RWPE2 (cell line): ENCODE results near the gene CCDC184.
A peak's percentile ranks its signal among the peaks of the same experiment; 100 is the strongest.

Source experiments
- ATAC-seq: fragments of 200-7000 bp; cut with Tn5 transposase; 3 replicates; pipeline ENCODE4 v1.9.1; 2021; ENCODE audit warnings: low read depth
- DNase-seq: peaks from one replicate; pipeline ENCODE4 v3.0.0-alpha.2; 2020; ENCODE audit warnings: low spot score
- H3K27ac ChIP-seq: fragments of 450-650 bp; 2 replicates; pipeline ENCODE4 v1.5.1; 2017; ENCODE audit warnings: mild to moderate bottlenecking; ENCODE audit not compliant: poor library complexity, severe bottlenecking
- H3K27me3 ChIP-seq: fragments of 250-450 bp; sonication (Bioruptor Pico); 2 replicates; pipeline ENCODE4 v1.5.1; 2021; ENCODE audit warnings: mild to moderate bottlenecking, moderate library complexity; ENCODE audit not compliant: insufficient read depth, poor library complexity, severe bottlenecking
- H3K36me3 ChIP-seq: fragments of 250-450 bp; sonication (Bioruptor Pico); 2 replicates; pipeline ENCODE4 v1.5.1; 2020; ENCODE audit warnings: low read depth, mild to moderate bottlenecking, moderate library complexity
- H3K4me1 ChIP-seq: fragments of 250-450 bp; sonication (Bioruptor Pico); 2 replicates; pipeline ENCODE4 v1.5.1; 2021; ENCODE audit warnings: mild to moderate bottlenecking, moderate library complexity; ENCODE audit not compliant: insufficient read depth, poor library complexity, severe bottlenecking
- H3K4me3 ChIP-seq: fragments of 250-450 bp; sonication (Bioruptor Pico); 2 replicates; pipeline ENCODE4 v1.5.1; 2021; ENCODE audit warnings: mild to moderate bottlenecking, moderate library complexity; ENCODE audit not compliant: severe bottlenecking
- H3K9me3 ChIP-seq: fragments of 250-450 bp; sonication (Bioruptor Pico); 2 replicates; pipeline ENCODE4 v1.5.1; 2021; ENCODE audit warnings: mild to moderate bottlenecking, moderate library complexity; ENCODE audit not compliant: severe bottlenecking
- TF ChIP-seq, protein P1 (sequence below): fragments of 450-650 bp; IDR thresholded peaks from one replicate; pipeline ENCODE4 v1.5.1; 2017; ENCODE audit warnings: mild to moderate bottlenecking, moderate library complexity; ENCODE audit not compliant: poor library complexity, severe bottlenecking

The CCDC184 gene

GRCh38 chr12:48192861-48193260 lies 9.4 kb downstream of the CCDC184 start:
- no peak for ATAC-seq
- no peak for DNase-seq
- no peaks in the 10 kb centered on the region for H3K9me3 ChIP-seq
- H3K36me3 ChIP-seq, result no peaks in the 10 kb centered on the region
- no peak overlapping the region for H3K4me3 ChIP-seq
- H3K27me3 ChIP-seq, result peaks cover 5% of the 10 kb centered on the region
- H3K4me1 ChIP-seq, result peaks cover 6% of the 10 kb centered on the region
- H3K27ac ChIP-seq, result no peak overlapping the region
- TF ChIP-seq, protein P1, sequence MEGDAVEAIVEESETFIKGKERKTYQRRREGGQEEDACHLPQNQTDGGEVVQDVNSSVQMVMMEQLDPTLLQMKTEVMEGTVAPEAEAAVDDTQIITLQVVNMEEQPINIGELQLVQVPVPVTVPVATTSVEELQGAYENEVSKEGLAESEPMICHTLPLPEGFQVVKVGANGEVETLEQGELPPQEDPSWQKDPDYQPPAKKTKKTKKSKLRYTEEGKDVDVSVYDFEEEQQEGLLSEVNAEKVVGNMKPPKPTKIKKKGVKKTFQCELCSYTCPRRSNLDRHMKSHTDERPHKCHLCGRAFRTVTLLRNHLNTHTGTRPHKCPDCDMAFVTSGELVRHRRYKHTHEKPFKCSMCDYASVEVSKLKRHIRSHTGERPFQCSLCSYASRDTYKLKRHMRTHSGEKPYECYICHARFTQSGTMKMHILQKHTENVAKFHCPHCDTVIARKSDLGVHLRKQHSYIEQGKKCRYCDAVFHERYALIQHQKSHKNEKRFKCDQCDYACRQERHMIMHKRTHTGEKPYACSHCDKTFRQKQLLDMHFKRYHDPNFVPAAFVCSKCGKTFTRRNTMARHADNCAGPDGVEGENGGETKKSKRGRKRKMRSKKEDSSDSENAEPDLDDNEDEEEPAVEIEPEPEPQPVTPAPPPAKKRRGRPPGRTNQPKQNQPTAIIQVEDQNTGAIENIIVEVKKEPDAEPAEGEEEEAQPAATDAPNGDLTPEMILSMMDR, result no peak

GRCh38 chr12:48193623-48194022 lies 10.2 kb downstream of the CCDC184 start:
- no peak overlapping the region for H3K27ac ChIP-seq
- DNase-seq, result no peak
- H3K27me3 ChIP-seq, result peaks cover 5% of the 10 kb centered on the region
- no peak overlapping the region for H3K4me3 ChIP-seq
- no peaks in the 10 kb centered on the region for H3K36me3 ChIP-seq
- peaks cover 6% of the 10 kb centered on the region for H3K4me1 ChIP-seq
- TF ChIP-seq, protein P1, result no peak
- H3K9me3 ChIP-seq, result no peaks in the 10 kb centered on the region
- ATAC-seq, result no peak

DNA sequence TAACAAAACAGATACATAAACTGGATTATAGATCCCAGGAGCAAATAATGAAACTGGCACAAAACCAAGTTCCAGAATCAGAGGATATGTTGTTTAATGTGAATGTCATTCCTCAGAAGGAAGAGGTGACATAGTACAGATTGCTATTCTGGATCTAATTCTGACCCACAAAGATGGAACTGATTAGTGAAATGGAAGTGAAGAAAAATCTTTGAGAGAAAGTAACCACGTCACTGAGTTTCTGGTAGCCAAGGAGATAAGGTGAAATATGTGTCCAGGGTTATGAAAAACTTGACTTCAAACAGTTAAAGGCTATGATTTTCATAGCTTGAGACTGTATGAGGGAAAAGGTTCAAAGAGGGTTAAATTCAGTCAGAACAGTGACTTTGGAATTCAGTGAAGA lies 11.4 kb downstream of the CCDC184 start:
- DNase-seq (no peak), ATAC-seq (no peak)
- Histone ChIP-seq H3K4me3 (no peak overlapping the region), H3K36me3 (no peaks in the 10 kb centered on the region), H3K4me1 (peaks cover 13% of the 10 kb centered on the region), H3K27ac (no peak overlapping the region), H3K9me3 (no peaks in the 10 kb centered on the region), H3K27me3 (peaks cover 5% of the 10 kb centered on the region)
- TF ChIP-seq, protein P1, result no peak

GRCh38 chr12:48197549-48197970 lies 14.1 kb downstream of the CCDC184 start:
- peaks cover 16% of the 10 kb centered on the region for H3K4me1 ChIP-seq
- no peaks in the 10 kb centered on the region for H3K27me3 ChIP-seq
- H3K4me3 ChIP-seq, result peak overlapping the region; percentile 49
- H3K9me3 ChIP-seq, result no peaks in the 10 kb centered on the region
- H3K27ac ChIP-seq, result peak overlapping the region; percentile 60
- DNase-seq, result no peak
- peak; percentile 8; the same call in 1 of the 3 replicates for ATAC-seq
- no peaks in the 10 kb centered on the region for H3K36me3 ChIP-seq
- TF ChIP-seq, protein P1, result peak; percentile 69

DNA sequence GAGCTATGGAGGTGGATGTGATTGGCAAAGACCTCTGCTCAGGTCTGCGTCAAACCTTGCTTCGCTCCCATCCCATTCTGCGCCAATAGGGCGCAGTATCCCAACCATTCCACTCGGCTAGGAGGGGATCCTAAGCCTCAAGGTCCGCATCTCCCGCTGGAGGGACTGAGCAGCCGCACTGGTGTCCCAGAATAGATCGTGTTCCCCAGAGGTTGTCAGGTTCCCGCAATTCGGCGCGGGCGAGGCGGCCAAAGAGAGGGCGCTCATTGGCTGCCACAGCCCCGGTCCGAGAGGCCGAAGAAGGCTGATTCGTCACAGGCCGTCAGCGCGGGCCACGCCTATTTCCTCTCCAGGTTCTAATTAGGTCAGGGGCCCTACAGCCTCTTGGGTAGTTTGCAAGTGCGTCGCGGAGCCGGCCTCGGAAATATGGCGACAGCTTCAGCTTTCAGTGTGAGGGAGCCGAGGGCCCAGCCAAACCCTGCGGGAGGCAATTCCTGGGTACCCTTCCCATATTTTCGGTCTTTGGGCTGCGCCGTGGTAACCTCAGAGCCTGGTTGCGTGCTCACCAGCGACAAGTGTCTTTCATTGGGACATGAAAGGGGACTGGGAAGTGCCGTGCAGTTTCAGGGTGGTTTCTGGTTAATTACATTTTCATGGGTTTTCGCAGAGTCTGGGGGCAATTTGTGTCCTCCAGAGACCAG lies 14.7 kb downstream of the CCDC184 start:
- H3K4me1 ChIP-seq, result peaks cover 16% of the 10 kb centered on the region
- TF ChIP-seq, protein P1, result peak; percentile 28
- H3K4me3 ChIP-seq, result peak overlapping the region; percentile 49
- no peaks in the 10 kb centered on the region for H3K9me3 ChIP-seq
- H3K27me3 ChIP-seq, result no peaks in the 10 kb centered on the region
- DNase-seq (peak; percentile 95), ATAC-seq (peak; percentile 91)
- H3K27ac ChIP-seq, result peak overlapping the region; percentile 60
- no peaks in the 10 kb centered on the region for H3K36me3 ChIP-seq
